HepG2 (cell line): ENCODE results near the gene NFKBIA. TPM values are rescaled to one million over a fixed set of nuclear protein-coding genes. Genes with fewer than 3 reads are reported as not detected.

Experiments used
- CBX1 ChIP-seq: IDR thresholded peaks from one replicate; pipeline ENCODE4 v1.6.1; 2016; ENCODE audit warnings: antibody characterized with exemption, low read depth
- EHMT2 ChIP-seq: fragments of 200-600 bp; sonication (generic); IDR thresholded peaks from 2 replicates; pipeline ENCODE4 v1.7.0; 2017; ENCODE audit warnings: antibody characterized with exemption, low read depth, low read length, borderline replicate concordance
- ELF1 ChIP-seq: sonication (generic); formaldehyde crosslinking; IDR thresholded peaks from 2 replicates; pipeline ENCODE4 v1.4.0; 2020; ENCODE audit warnings: missing genetic modification reagents
- GABPB1 ChIP-seq: IDR thresholded peaks from 2 replicates; pipeline ENCODE4 v1.6.1; 2016; ENCODE audit warnings: mild to moderate bottlenecking, missing genetic modification reagents, moderate library complexity, missing compliant biosample characterization
- MIER2 ChIP-seq: IDR thresholded peaks from 2 replicates; pipeline ENCODE4 v1.6.1; 2016; ENCODE audit warnings: missing biosample characterization, missing genetic modification reagents
- MIXL1 ChIP-seq: IDR thresholded peaks from 2 replicates; pipeline ENCODE4 v1.6.1; 2016
- NR2C2 ChIP-seq: sonication (generic); formaldehyde crosslinking; IDR thresholded peaks from 2 replicates; pipeline ENCODE4 v1.4.0; 2020; ENCODE audit warnings: missing genetic modification reagents, mild to moderate bottlenecking, moderate library complexity, borderline replicate concordance
- NR2F1 ChIP-seq, 2 experiments: fragments of 450-650 bp in 1 of 2; formaldehyde crosslinking in 1 of 2; IDR thresholded peaks; 2 replicates each; pipeline versions ENCODE4 v1.5.0 to v1.6.1; 2016 to 2020; ENCODE audit warnings: mild to moderate bottlenecking in 1 of 2, missing compliant biosample characterization in 1 of 2, missing genetic modification reagents in 1 of 2, moderate library complexity in 1 of 2
- RARA ChIP-seq: IDR thresholded peaks from 2 replicates; pipeline ENCODE4 v1.6.1; 2016; ENCODE audit warnings: missing genetic modification reagents, missing compliant biosample characterization
- SPEN ChIP-seq: sonication (generic); formaldehyde crosslinking; IDR thresholded peaks from 2 replicates; pipeline ENCODE4 v1.5.1; 2020; ENCODE audit warnings: low read depth, mild to moderate bottlenecking, missing genetic modification reagents
- SRSF1 ChIP-seq: fragments of 200-400 bp; formaldehyde crosslinking; optimal IDR thresholded peaks from 2 replicates; pipeline ENCODE3; 2017; ENCODE audit warnings: mild to moderate bottlenecking, low read depth, low read length, moderate library complexity
- TEAD3 ChIP-seq: optimal IDR thresholded peaks from 2 replicates; pipeline ENCODE3; 2016; ENCODE audit warnings: borderline replicate concordance
- ZC3H4 ChIP-seq: sonication (generic); formaldehyde crosslinking; IDR thresholded peaks from 2 replicates; pipeline ENCODE4 v1.4.0; 2020; ENCODE audit warnings: missing genetic modification reagents, borderline replicate concordance
- ZFP36L1 ChIP-seq: sonication (generic); formaldehyde crosslinking; IDR thresholded peaks from 2 replicates; pipeline ENCODE4 v1.8.0; 2022; ENCODE audit warnings: mild to moderate bottlenecking, missing genetic modification reagents, moderate library complexity
- ZNF12 ChIP-seq: sonication (generic); formaldehyde crosslinking; IDR thresholded peaks from 2 replicates; pipeline ENCODE4 v1.5.0; 2020; ENCODE audit warnings: missing genetic modification reagents
- ZNF33B ChIP-seq: sonication (generic); formaldehyde crosslinking; IDR thresholded peaks from 2 replicates; pipeline ENCODE4 v1.5.1; 2020; ENCODE audit warnings: mild to moderate bottlenecking, missing genetic modification reagents
- ZNF383 ChIP-seq: sonication (generic); formaldehyde crosslinking; IDR thresholded peaks from 2 replicates; pipeline ENCODE4 v1.4.0; 2020; ENCODE audit warnings: missing genetic modification reagents, mild to moderate bottlenecking, borderline replicate concordance
- polyA plus RNA-seq, 8 experiments: library from polyadenylated mRNA; depleted of rRNA in 3 of 8; stranded (reverse) in 7 of 8; unstranded in 1 of 8; fragments of >200 nt; fragmentation: Illumina TruSeq in 4 of 8; extraction: Trizol in 4 of 8; gene quantifications; 2 replicates each; pipeline versions ENCODE4 v1.2.1 to v1.2.3, GENCODE V29; 2011 to 2016; ENCODE audit warnings: low read depth in 4 of 8, missing spikeins in 1 of 8, mixed read lengths in 1 of 8; ENCODE audit not compliant: insufficient read depth in 1 of 8
- total RNA-seq, 5 experiments: library from RNA; depleted of rRNA; stranded (reverse); fragments of >200 nt; fragmentation: Illumina TruSeq; extraction: Trizol; gene quantifications; 2 replicates each; pipeline ENCODE4 v1.2.3, GENCODE V29; 2016; ENCODE audit warnings: low read depth in 1 of 5
- TF ChIP-seq, protein P1 (sequence below): sonication (generic); formaldehyde crosslinking; conservative IDR thresholded peaks from 2 replicates; pipeline ENCODE4 v1.4.0; 2020; ENCODE audit warnings: missing genetic modification reagents
- TF ChIP-seq, protein P2 (sequence below): sonication (generic); formaldehyde crosslinking; IDR thresholded peaks from 2 replicates; pipeline ENCODE4 v1.5.0; 2020; ENCODE audit warnings: mild to moderate bottlenecking, missing genetic modification reagents
- TF ChIP-seq, protein P3 (sequence below): sonication (generic); formaldehyde crosslinking; IDR thresholded peaks from 2 replicates; pipeline ENCODE4 v1.8.1; 2023; ENCODE audit warnings: mild to moderate bottlenecking, missing genetic modification reagents
- TF ChIP-seq, protein P4 (sequence below): sonication (generic); formaldehyde crosslinking; IDR thresholded peaks from 2 replicates; pipeline ENCODE4 v1.5.0; 2020; ENCODE audit warnings: missing genetic modification reagents, mild to moderate bottlenecking, borderline replicate concordance
- TF ChIP-seq, protein P5 (sequence below): sonication (generic); formaldehyde crosslinking; conservative IDR thresholded peaks from 2 replicates; pipeline ENCODE4 v1.8.0; 2022; ENCODE audit warnings: missing genetic modification reagents

Gene NFKBIA
- total and polyA plus RNA-seq, 2 of the 13 experiments (the other 11 are each of a cell fraction or from before 2014, with no cell fraction given) = 197 to 319 TPM

DNA sequence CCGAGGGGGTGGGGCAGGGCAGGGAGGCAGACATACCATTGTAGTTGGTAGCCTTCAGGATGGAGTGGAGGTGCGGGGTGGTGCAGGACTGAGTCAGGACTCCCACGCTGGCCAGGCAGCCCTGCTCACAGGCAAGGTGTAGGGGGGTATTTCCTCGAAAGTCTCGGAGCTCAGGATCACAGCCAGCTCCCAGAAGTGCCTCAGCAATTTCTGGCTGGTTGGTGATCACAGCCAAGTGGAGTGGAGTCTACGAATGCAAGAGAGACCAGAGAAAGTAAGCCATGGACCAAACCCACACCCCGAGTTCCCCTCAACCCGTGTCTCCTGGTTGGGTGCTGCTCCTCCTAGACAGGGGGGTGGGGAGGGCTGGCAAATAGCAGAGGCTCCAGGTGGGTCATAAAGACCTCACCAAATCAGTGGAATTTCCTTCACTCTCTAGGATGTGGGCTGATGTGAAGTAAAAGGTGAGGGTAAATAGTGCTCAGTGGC lies 1.4 kb downstream of the NFKBIA start (continued):
- TF ChIP-seq, protein P1, sequence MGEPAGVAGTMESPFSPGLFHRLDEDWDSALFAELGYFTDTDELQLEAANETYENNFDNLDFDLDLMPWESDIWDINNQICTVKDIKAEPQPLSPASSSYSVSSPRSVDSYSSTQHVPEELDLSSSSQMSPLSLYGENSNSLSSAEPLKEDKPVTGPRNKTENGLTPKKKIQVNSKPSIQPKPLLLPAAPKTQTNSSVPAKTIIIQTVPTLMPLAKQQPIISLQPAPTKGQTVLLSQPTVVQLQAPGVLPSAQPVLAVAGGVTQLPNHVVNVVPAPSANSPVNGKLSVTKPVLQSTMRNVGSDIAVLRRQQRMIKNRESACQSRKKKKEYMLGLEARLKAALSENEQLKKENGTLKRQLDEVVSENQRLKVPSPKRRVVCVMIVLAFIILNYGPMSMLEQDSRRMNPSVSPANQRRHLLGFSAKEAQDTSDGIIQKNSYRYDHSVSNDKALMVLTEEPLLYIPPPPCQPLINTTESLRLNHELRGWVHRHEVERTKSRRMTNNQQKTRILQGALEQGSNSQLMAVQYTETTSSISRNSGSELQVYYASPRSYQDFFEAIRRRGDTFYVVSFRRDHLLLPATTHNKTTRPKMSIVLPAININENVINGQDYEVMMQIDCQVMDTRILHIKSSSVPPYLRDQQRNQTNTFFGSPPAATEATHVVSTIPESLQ (CRISPR knock-in tag) = no peak
- TF ChIP-seq RARA (CRISPR knock-in tag) (no peak), GABPB1 (CRISPR knock-in tag) (no peak), EHMT2 (no peak), NR2C2 (CRISPR knock-in tag) (no peak), CBX1 (no peak), ZFP36L1 (0 out of 2 replicates have a peak, but pooled peaks have one; percentile 1), ZNF33B (CRISPR knock-in tag) (0 out of 2 replicates have a peak, but pooled peaks have one; percentile 67), ZC3H4 (CRISPR knock-in tag) (no peak; the same call in 1 of the 2 replicates), MIXL1 (CRISPR knock-in tag) (no peak), ZNF12 (CRISPR knock-in tag) (no peak), SRSF1 (peak; percentile 14), TEAD3 (CRISPR knock-in tag) (peak; percentile 29), SPEN (CRISPR knock-in tag) (no peak), NR2F1 (CRISPR knock-in tag; IDR thresholded peaks at IDR 0.05) (no peak), ELF1 (CRISPR knock-in tag) (peak; percentile 3; the same call in 1 of the 2 replicates), MIER2 (CRISPR knock-in tag) (no peak), ZNF383 (no peak; the same call in 1 of the 2 replicates)
- TF ChIP-seq, protein P2, sequence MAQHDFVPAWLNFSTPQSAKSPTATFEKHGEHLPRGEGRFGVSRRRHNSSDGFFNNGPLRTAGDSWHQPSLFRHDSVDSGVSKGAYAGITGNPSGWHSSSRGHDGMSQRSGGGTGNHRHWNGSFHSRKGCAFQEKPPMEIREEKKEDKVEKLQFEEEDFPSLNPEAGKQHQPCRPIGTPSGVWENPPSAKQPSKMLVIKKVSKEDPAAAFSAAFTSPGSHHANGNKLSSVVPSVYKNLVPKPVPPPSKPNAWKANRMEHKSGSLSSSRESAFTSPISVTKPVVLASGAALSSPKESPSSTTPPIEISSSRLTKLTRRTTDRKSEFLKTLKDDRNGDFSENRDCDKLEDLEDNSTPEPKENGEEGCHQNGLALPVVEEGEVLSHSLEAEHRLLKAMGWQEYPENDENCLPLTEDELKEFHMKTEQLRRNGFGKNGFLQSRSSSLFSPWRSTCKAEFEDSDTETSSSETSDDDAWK (CRISPR knock-in tag) = no peak
- TF ChIP-seq, protein P3, sequence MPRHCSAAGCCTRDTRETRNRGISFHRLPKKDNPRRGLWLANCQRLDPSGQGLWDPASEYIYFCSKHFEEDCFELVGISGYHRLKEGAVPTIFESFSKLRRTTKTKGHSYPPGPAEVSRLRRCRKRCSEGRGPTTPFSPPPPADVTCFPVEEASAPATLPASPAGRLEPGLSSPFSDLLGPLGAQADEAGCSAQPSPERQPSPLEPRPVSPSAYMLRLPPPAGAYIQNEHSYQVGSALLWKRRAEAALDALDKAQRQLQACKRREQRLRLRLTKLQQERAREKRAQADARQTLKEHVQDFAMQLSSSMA (CRISPR knock-in tag) = peak; percentile 84; the same call in 1 of the 2 replicates
- TF ChIP-seq, protein P4, sequence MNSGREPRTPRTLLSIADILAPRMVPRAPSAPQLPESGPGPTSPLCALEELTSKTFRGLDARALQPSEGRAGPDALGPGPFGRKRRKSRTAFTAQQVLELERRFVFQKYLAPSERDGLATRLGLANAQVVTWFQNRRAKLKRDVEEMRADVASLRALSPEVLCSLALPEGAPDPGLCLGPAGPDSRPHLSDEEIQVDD = no peak
- TF ChIP-seq, protein P5, sequence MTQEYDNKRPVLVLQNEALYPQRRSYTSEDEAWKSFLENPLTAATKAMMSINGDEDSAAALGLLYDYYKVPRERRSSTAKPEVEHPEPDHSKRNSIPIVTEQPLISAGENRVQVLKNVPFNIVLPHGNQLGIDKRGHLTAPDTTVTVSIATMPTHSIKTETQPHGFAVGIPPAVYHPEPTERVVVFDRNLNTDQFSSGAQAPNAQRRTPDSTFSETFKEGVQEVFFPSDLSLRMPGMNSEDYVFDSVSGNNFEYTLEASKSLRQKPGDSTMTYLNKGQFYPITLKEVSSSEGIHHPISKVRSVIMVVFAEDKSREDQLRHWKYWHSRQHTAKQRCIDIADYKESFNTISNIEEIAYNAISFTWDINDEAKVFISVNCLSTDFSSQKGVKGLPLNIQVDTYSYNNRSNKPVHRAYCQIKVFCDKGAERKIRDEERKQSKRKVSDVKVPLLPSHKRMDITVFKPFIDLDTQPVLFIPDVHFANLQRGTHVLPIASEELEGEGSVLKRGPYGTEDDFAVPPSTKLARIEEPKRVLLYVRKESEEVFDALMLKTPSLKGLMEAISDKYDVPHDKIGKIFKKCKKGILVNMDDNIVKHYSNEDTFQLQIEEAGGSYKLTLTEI (CRISPR knock-in tag) = no peak
